ENCODE measurements around the gene BMP8A.

The BMP8A gene

GRCh38 chr1:39570477-39571177, 79.2 kb downstream of the BMP8A start:
- no peak for DNase-seq
- H3K27me3 Mint-ChIP-seq, result no peaks in the 10 kb centered on the region
- H3K36me3 Mint-ChIP-seq, result peaks cover 81% of the 10 kb centered on the region
- H3K9me3 Mint-ChIP-seq, result no peaks in the 10 kb centered on the region
- CTCF ChIA-PET, result no interaction called here
- peaks cover 48% of the 10 kb centered on the region for H3K4me1 Mint-ChIP-seq
- H3K4me3 Mint-ChIP-seq, result no peak overlapping the region
- no peak overlapping the region for H3K27ac Mint-ChIP-seq

GRCh38 chr1:39571178-39571483, 79.7 kb downstream of the BMP8A start:
- no peaks in the 10 kb centered on the region for H3K9me3 Mint-ChIP-seq
- CTCF ChIA-PET, result no interaction called here
- peaks cover 79% of the 10 kb centered on the region for H3K36me3 Mint-ChIP-seq
- no peak overlapping the region for H3K27ac Mint-ChIP-seq
- H3K4me1 Mint-ChIP-seq, result peaks cover 48% of the 10 kb centered on the region
- H3K27me3 Mint-ChIP-seq, result no peaks in the 10 kb centered on the region
- H3K4me3 Mint-ChIP-seq, result no peak overlapping the region
- DNase-seq, result no peak

GRCh38 chr1:39572379-39573096, 81.1 kb downstream of the BMP8A start:
- Mint-ChIP-seq H3K4me3 (no peak overlapping the region), H3K36me3 (peaks cover 65% of the 10 kb centered on the region), H3K27ac (peak overlapping the region; percentile 3), H3K9me3 (no peaks in the 10 kb centered on the region), H3K27me3 (no peaks in the 10 kb centered on the region), H3K4me1 (peaks cover 48% of the 10 kb centered on the region)
- CTCF ChIA-PET, result interaction anchor here (1.1 kb wide), 1 partner anchor 20 kb away, joined by 3 read pairs; no protein-coding TSS in a partner anchor
- DNase-seq, result no peak

- Mint-ChIP-seq H3K9me3 (no peaks in the 10 kb centered on the region), H3K4me1 (peaks cover 48% of the 10 kb centered on the region), H3K27me3 (no peaks in the 10 kb centered on the region), H3K27ac (no peak overlapping the region), H3K36me3 (peaks cover 60% of the 10 kb centered on the region), H3K4me3 (peak overlapping the region; percentile 4)
- CTCF ChIA-PET, result interaction anchor here (1.1 kb wide), 1 partner anchor 21 kb away, joined by 3 read pairs; no protein-coding TSS in a partner anchor
- DNase-seq, result no peak
Observed at GRCh38 chr1:39573097-39573465, 81.6 kb downstream of the BMP8A start.

- Mint-ChIP-seq H3K9me3 (no peaks in the 10 kb centered on the region), H3K36me3 (peaks cover 52% of the 10 kb centered on the region), H3K27me3 (no peaks in the 10 kb centered on the region), H3K4me1 (peaks cover 48% of the 10 kb centered on the region), H3K27ac (peak overlapping the region; percentile 10), H3K4me3 (peak overlapping the region; percentile 91)
- DNase-seq, result no peak
- CTCF ChIA-PET, result interaction anchor here (0.7 to 1.5 kb wide), 5 partner anchors 9 to 73 kb away, joined by 3 to 4 read pairs (median 3); no protein-coding TSS in a partner anchor
Observed at GRCh38 chr1:39573736-39574624, 82.5 kb downstream of the BMP8A start.

- H3K9me3 Mint-ChIP-seq, result no peaks in the 10 kb centered on the region
- H3K27ac Mint-ChIP-seq, result peak overlapping the region; percentile 93
- DNase-seq, result peak; percentile 25
- CTCF ChIA-PET, result interaction anchor here (0.7 to 1.5 kb wide), 6 partner anchors 10 to 83 kb away, joined by 3 to 4 read pairs (median 3); no protein-coding TSS in a partner anchor
- H3K36me3 Mint-ChIP-seq, result peaks cover 46% of the 10 kb centered on the region
- peak overlapping the region; percentile 91 for H3K4me3 Mint-ChIP-seq
- peaks cover 3% of the 10 kb centered on the region for H3K27me3 Mint-ChIP-seq
- H3K4me1 Mint-ChIP-seq, result peaks cover 48% of the 10 kb centered on the region
Observed at GRCh38 chr1:39574646-39575045, 83.2 kb downstream of the BMP8A start.
